K562 (cell line): ENCODE results near the gene MSTO1. TPM values are rescaled to one million over a fixed set of nuclear protein-coding genes. Genes with fewer than 3 reads are reported as not detected.
A peak's percentile ranks its signal among the peaks of the same experiment; 100 is the strongest.

ENCODE experiments used
- ATF6 ChIP-seq: sonication (generic); formaldehyde crosslinking; IDR thresholded peaks from 2 replicates; pipeline ENCODE4 v1.4.0; 2020; ENCODE audit warnings: mild to moderate bottlenecking, missing genetic modification reagents
- ELF1 ChIP-seq: fragments of 200-800 bp; sonication (Bioruptor generic); IDR thresholded peaks from 2 replicates; pipeline ENCODE4 v1.6.1; 2016; ENCODE audit warnings: missing genetic modification characterization, missing compliant biosample characterization
- GABPA ChIP-seq: fragments of 200-800 bp; sonication (Bioruptor generic); conservative IDR thresholded peaks from 2 replicates; pipeline ENCODE4 v1.6.1; 2016; ENCODE audit warnings: low read depth, missing genetic modification characterization, missing compliant biosample characterization
- GABPB1 ChIP-seq: sonication (generic); formaldehyde crosslinking; IDR thresholded peaks from 2 replicates; pipeline ENCODE4 v1.8.0; 2022; ENCODE audit warnings: mild to moderate bottlenecking, missing genetic modification reagents
- HES1 ChIP-seq: fragments of 450-650 bp; IDR thresholded peaks from 2 replicates; pipeline ENCODE4 v1.6.1; 2016; ENCODE audit warnings: low read depth, mild to moderate bottlenecking, moderate library complexity
- KAT7 ChIP-seq: sonication (generic); formaldehyde crosslinking; IDR thresholded peaks from 2 replicates; pipeline ENCODE4 v1.8.0; 2022; ENCODE audit warnings: missing genetic modification reagents, mild to moderate bottlenecking, borderline replicate concordance
- KDM4B ChIP-seq, 2 experiments: fragments of 450-650 bp in 1 of 2; sonication (generic) in 1 of 2; IDR thresholded peaks; 2 replicates each; pipeline ENCODE4 v1.6.1; 2016 to 2017; ENCODE audit warnings: borderline replicate concordance in 2 of 2, antibody characterized with exemption in 1 of 2, low read depth in 1 of 2, mild to moderate bottlenecking in 1 of 2
- MEIS2 ChIP-seq: fragments of 450-650 bp; IDR thresholded peaks from 2 replicates; pipeline ENCODE4 v1.6.1; 2014; ENCODE audit warnings: mild to moderate bottlenecking; ENCODE audit not compliant: partially characterized antibody
- OTX1 ChIP-seq: fragments of 450-650 bp; formaldehyde crosslinking; IDR thresholded peaks from 2 replicates; pipeline ENCODE4 v1.4.0; 2022; ENCODE audit warnings: mild to moderate bottlenecking
- PRMT5 ChIP-seq: sonication (generic); formaldehyde crosslinking; IDR thresholded peaks from 2 replicates; pipeline ENCODE4 v1.5.0; 2020; ENCODE audit warnings: missing genetic modification reagents
- RUNX1 ChIP-seq: sonication (generic); IDR thresholded peaks from 2 replicates; pipeline ENCODE4 v1.6.1; 2016; ENCODE audit warnings: antibody characterized with exemption, low read depth
- ZBTB7A ChIP-seq: IDR thresholded peaks from 2 replicates; pipeline ENCODE4 v1.6.1; 2011; ENCODE audit warnings: low read depth, mild to moderate bottlenecking, low read length, moderate library complexity, borderline replicate concordance; ENCODE audit not compliant: control insufficient read depth
- ZNF12 ChIP-seq: sonication (generic); formaldehyde crosslinking; IDR thresholded peaks from 2 replicates; pipeline ENCODE4 v1.4.0; 2020; ENCODE audit warnings: mild to moderate bottlenecking, missing genetic modification reagents
- ZNF175 ChIP-seq: fragments of 200-800 bp; sonication (Bioruptor generic); IDR thresholded peaks from 2 replicates; pipeline ENCODE4 v1.6.1; 2016; ENCODE audit warnings: low read depth, mild to moderate bottlenecking, missing genetic modification characterization, missing compliant biosample characterization
- ZNF282 ChIP-seq: sonication (generic); formaldehyde crosslinking; IDR thresholded peaks from 2 replicates; pipeline ENCODE4 v1.8.1; 2023; ENCODE audit warnings: missing genetic modification reagents
- polyA plus RNA-seq, 8 experiments: library from polyadenylated mRNA; depleted of rRNA in 4 of 8; stranded (reverse) in 5 of 8; unstranded in 3 of 8; fragments of >200 nt; fragmentation: Nextera tagmentation in 2 of 8; fragmentation: Illumina TruSeq in 1 of 8; extraction: Ambion mirVana in 2 of 8; extraction: Trizol in 1 of 8; gene quantifications; 2 replicates each; pipeline versions ENCODE4 v1.2.1 to v1.2.3, GENCODE V29; 2011 to 2014; ENCODE audit warnings: inconsistent platforms in 1 of 8, missing spikeins in 1 of 8
- total RNA-seq, 7 experiments: library from RNA; depleted of rRNA in 6 of 7; stranded (reverse); fragments of >200 nt in 6 of 7; fragmentation: Illumina TruSeq in 2 of 7; extraction: Trizol in 2 of 7; gene quantifications; 2 replicates each; pipeline versions ENCODE4 v1.2.1 to v1.2.3, GENCODE V29; 2011 to 2021; ENCODE audit warnings: low replicate concordance in 1 of 7
- TF ChIP-seq, protein P1 (sequence below): sonication (generic); formaldehyde crosslinking; IDR thresholded peaks from 2 replicates; pipeline ENCODE4 v1.5.0; 2020; ENCODE audit warnings: missing genetic modification reagents
- TF ChIP-seq, protein P2 (sequence below): fragments of 450-650 bp; formaldehyde crosslinking; IDR thresholded peaks from 2 replicates; pipeline ENCODE4 v1.4.0; 2020; ENCODE audit warnings: mild to moderate bottlenecking, moderate library complexity
- TF ChIP-seq, protein P3 (sequence below), 2 experiments: fragments of 450-650 bp; conservative IDR thresholded peaks; 2 replicates each; pipeline ENCODE4 v1.6.1; 2017; ENCODE audit warnings: mild to moderate bottlenecking in 2 of 2, moderate library complexity in 2 of 2

The MSTO1 gene
- total and polyA plus RNA-seq, 9 of the 15 experiments (the other 6 are each of a cell fraction or from before 2014, with no cell fraction given) = 18.8 to 71.1 (median 47.3) TPM

GRCh38 chr1:155562581-155563376, 47.2 kb upstream of the MSTO1 start, which contains the start of gene ASH1L (continued):
- TF ChIP-seq, protein P1, sequence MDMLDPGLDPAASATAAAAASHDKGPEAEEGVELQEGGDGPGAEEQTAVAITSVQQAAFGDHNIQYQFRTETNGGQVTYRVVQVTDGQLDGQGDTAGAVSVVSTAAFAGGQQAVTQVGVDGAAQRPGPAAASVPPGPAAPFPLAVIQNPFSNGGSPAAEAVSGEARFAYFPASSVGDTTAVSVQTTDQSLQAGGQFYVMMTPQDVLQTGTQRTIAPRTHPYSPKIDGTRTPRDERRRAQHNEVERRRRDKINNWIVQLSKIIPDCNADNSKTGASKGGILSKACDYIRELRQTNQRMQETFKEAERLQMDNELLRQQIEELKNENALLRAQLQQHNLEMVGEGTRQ (CRISPR knock-in tag) = no peak
- TF ChIP-seq, protein P2, sequence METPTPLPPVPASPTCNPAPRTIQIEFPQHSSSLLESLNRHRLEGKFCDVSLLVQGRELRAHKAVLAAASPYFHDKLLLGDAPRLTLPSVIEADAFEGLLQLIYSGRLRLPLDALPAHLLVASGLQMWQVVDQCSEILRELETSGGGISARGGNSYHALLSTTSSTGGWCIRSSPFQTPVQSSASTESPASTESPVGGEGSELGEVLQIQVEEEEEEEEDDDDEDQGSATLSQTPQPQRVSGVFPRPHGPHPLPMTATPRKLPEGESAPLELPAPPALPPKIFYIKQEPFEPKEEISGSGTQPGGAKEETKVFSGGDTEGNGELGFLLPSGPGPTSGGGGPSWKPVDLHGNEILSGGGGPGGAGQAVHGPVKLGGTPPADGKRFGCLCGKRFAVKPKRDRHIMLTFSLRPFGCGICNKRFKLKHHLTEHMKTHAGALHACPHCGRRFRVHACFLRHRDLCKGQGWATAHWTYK (CRISPR knock-in tag) = peak; percentile 82
- TF ChIP-seq ZNF282 (CRISPR knock-in tag) (no peak), ATF6 (0 out of 2 replicates have a peak, but pooled peaks have one; percentile 53), KAT7 (CRISPR knock-in tag) (0 out of 2 replicates have a peak, but pooled peaks have one; percentile 39), GABPA (tag) (0 out of 2 replicates have a peak, but pooled peaks have one; percentile 59), ZNF175 (CRISPR knock-in tag) (no peak), MEIS2 (peak; percentile 15), HES1 (peak; percentile 76), OTX1 (CRISPR knock-in tag) (peak; percentile 89), GABPB1 (CRISPR knock-in tag) (peak; percentile 70), PRMT5 (CRISPR knock-in tag) (no peak), ZBTB7A (peak; percentile 44; the same call in 1 of the 2 replicates), KDM4B (IDR thresholded peaks at IDR 0.05; ENCODE audit: borderline replicate concordance in 2 of 2, low read depth in 1 of 2) (peak in 1 of 2 experiments; percentile 89; a peak in 2 of 4 replicates), ZNF12 (no peak; the same call in 1 of the 2 replicates), RUNX1 (peak; percentile 46; the same call in 1 of the 2 replicates), ELF1 (tag) (peak; percentile 73)
- TF ChIP-seq, protein P3, sequence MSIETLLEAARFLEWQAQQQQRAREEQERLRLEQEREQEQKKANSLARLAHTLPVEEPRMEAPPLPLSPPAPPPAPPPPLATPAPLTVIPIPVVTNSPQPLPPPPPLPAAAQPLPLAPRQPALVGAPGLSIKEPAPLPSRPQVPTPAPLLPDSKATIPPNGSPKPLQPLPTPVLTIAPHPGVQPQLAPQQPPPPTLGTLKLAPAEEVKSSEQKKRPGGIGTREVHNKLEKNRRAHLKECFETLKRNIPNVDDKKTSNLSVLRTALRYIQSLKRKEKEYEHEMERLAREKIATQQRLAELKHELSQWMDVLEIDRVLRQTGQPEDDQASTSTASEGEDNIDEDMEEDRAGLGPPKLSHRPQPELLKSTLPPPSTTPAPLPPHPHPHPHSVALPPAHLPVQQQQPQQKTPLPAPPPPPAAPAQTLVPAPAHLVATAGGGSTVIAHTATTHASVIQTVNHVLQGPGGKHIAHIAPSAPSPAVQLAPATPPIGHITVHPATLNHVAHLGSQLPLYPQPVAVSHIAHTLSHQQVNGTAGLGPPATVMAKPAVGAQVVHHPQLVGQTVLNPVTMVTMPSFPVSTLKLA (conservative IDR thresholded peaks at IDR 0.05) = peak; percentile 90 to 95
